Measurements from ENCODE around the gene HNRNPA0. TPM values are rescaled to one million over a fixed set of nuclear protein-coding genes. Genes with fewer than 3 reads are reported as not detected.

HNRNPA0 gene
- total RNA-seq, 1 experiment from 2014 or later, result 68.5 TPM

GRCh38 chr5:137705106-137705505 lies 49.1 kb downstream of the HNRNPA0 start:
- H3K23me2 ChIP-seq (ENCODE audit: insufficient read length, low read depth, low read length, poor library complexity, severe bottlenecking), result no peaks in the 10 kb centered on the region
- no peak for DNase-seq
- H3K79me2 ChIP-seq (ENCODE audit: insufficient read depth, low read length), result no peaks in the 10 kb centered on the region
- Mint-ChIP-seq H3K27ac (no peak overlapping the region), H3K4me1 (no peaks in the 10 kb centered on the region), H3K4me3 (no peak overlapping the region), H3K36me3 (ENCODE audit: insufficient read depth in 1 of 3, low read depth in 3 of 3) (peaks cover 5 to 25% (median 13%) of the 10 kb centered on the region in 3 experiments; a peak in 5 of 7 replicates), H3K9me3 (no peaks in the 10 kb centered on the region), H3K27me3 (ENCODE audit: low read depth) (no peaks in the 10 kb centered on the region)
- no peak overlapping the region for H3K14ac ChIP-seq (ENCODE audit: insufficient read depth, low read length)
- no peak overlapping the region for H4K91ac ChIP-seq (ENCODE audit: insufficient read length, low read depth, low read length)
- H2BK20ac ChIP-seq (ENCODE audit: low read depth, low read length, poor library complexity, severe bottlenecking), result no peak overlapping the region
- H3K27ac ChIP-seq (ENCODE audit: insufficient read length, low read depth, low read length), result no peak overlapping the region
- TF ChIP-seq, protein P1, sequence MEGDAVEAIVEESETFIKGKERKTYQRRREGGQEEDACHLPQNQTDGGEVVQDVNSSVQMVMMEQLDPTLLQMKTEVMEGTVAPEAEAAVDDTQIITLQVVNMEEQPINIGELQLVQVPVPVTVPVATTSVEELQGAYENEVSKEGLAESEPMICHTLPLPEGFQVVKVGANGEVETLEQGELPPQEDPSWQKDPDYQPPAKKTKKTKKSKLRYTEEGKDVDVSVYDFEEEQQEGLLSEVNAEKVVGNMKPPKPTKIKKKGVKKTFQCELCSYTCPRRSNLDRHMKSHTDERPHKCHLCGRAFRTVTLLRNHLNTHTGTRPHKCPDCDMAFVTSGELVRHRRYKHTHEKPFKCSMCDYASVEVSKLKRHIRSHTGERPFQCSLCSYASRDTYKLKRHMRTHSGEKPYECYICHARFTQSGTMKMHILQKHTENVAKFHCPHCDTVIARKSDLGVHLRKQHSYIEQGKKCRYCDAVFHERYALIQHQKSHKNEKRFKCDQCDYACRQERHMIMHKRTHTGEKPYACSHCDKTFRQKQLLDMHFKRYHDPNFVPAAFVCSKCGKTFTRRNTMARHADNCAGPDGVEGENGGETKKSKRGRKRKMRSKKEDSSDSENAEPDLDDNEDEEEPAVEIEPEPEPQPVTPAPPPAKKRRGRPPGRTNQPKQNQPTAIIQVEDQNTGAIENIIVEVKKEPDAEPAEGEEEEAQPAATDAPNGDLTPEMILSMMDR (conservative IDR thresholded peaks at IDR 0.05), result no peak
- H4K8ac ChIP-seq (replicated peaks; ENCODE audit: insufficient read length, low read depth, low read length), result no peak overlapping the region
- H3T11ph ChIP-seq (ENCODE audit: low read length), result no peak overlapping the region
- no peak overlapping the region for H2AFZ ChIP-seq (ENCODE audit: low read length)
- H3K56ac ChIP-seq (ENCODE audit: insufficient read length, low read depth, low read length), result no peak overlapping the region
- H2BK15ac ChIP-seq (ENCODE audit: low read depth, low read length), result no peak overlapping the region
- H4K5ac ChIP-seq (ENCODE audit: insufficient read length, low read depth, low read length), result no peak overlapping the region
- H3K9ac ChIP-seq (ENCODE audit: extremely low read depth, insufficient read length, low read length), result no peak overlapping the region
- H2BK5ac ChIP-seq (ENCODE audit: insufficient read length, low read length), result no peak overlapping the region
- H3K4me2 ChIP-seq (ENCODE audit: insufficient read depth, insufficient read length, low read length), result no peak overlapping the region
- no peaks in the 10 kb centered on the region for H3K4me1 ChIP-seq (ENCODE audit: insufficient read depth, low read length)
- H4K20me1 ChIP-seq (ENCODE audit: control insufficient read depth, insufficient read depth, insufficient read length), result no peaks in the 10 kb centered on the region
- H3K23ac ChIP-seq (ENCODE audit: insufficient read length, low read depth, low read length), result no peak overlapping the region
- no peaks in the 10 kb centered on the region for H3K27me3 ChIP-seq (ENCODE audit: insufficient read depth, low read length)
- H3K9me3 ChIP-seq (ENCODE audit: control insufficient read depth, low read depth, low read length), result no peaks in the 10 kb centered on the region
- H2AK5ac ChIP-seq (ENCODE audit: insufficient read length, low read length), result no peak overlapping the region
- no peak overlapping the region for H2BK12ac ChIP-seq (ENCODE audit: insufficient read length, low read depth, low read length)
- H2BK120ac ChIP-seq (ENCODE audit: low read depth, low read length, poor library complexity, severe bottlenecking), result no peak overlapping the region
- no peaks in the 10 kb centered on the region for H3K79me1 ChIP-seq (ENCODE audit: insufficient read depth, low read depth, low read length, poor library complexity, severe bottlenecking)
- no peak overlapping the region for H3K18ac ChIP-seq (ENCODE audit: insufficient read length, low read depth, low read length)
- H3K4ac ChIP-seq (ENCODE audit: low read depth, low read length), result no peak overlapping the region
